Keratinocyte (primary cell): ENCODE data around the gene SPPL3. TPM values are rescaled to one million over a fixed set of nuclear protein-coding genes. Genes with fewer than 3 reads are reported as not detected.

Source experiments
- DNase-seq: peaks from one replicate; pipeline ENCODE4 v3.0.0-alpha.2; 2011; ENCODE audit warnings: low read depth, missing footprints, low spot score
- FAIRE-seq: peaks from 2 replicates; lab custom pipeline; 2011; peaks lifted over from hg19 to GRCh38; lab: Jason Lieb, UNC
- H2AFZ ChIP-seq: 2 replicates; pipeline ENCODE4 v1.6.0; 2012; ENCODE audit warnings: low read length, control low read depth, inconsistent platforms; ENCODE audit not compliant: control insufficient read depth
- H3K27ac ChIP-seq: 2 replicates; pipeline ENCODE4 v1.5.1; 2011; ENCODE audit warnings: low read length; ENCODE audit not compliant: control insufficient read depth, insufficient read depth
- H3K27me3 ChIP-seq: 3 replicates; pipeline ENCODE4 v1.6.0; 2011; ENCODE audit warnings: low read length; ENCODE audit not compliant: control insufficient read depth, insufficient read depth; ENCODE audit errors: extremely low read depth
- H3K36me3 ChIP-seq, 2 experiments: 2 replicates in 1 of 2; 3 replicates in 1 of 2; pipeline ENCODE4 v1.5.1; 2011; ENCODE audit warnings: low read length in 2 of 2, mild to moderate bottlenecking in 1 of 2; ENCODE audit not compliant: control insufficient read depth in 2 of 2, insufficient read depth in 2 of 2; ENCODE audit errors: extremely low read depth in 1 of 2
- H3K4me1 ChIP-seq: 3 replicates; pipeline ENCODE4 v1.5.1; 2011; ENCODE audit warnings: low read length; ENCODE audit not compliant: control insufficient read depth, insufficient read depth; ENCODE audit errors: extremely low read depth
- H3K4me2 ChIP-seq: 3 replicates; pipeline ENCODE4 v1.6.0; 2011; ENCODE audit warnings: low read depth, low read length; ENCODE audit not compliant: control insufficient read depth, insufficient read depth; ENCODE audit errors: extremely low read depth
- H3K4me3 ChIP-seq, 3 experiments: fragments of 200-600 bp in 1 of 3; sonication (generic) in 1 of 3; 2 replicates in 2 of 3; 3 replicates in 1 of 3; pipeline ENCODE4 v1.5.1; 2011 to 2016; ENCODE audit warnings: low read length in 3 of 3, mild to moderate bottlenecking in 3 of 3, control low read depth in 2 of 3, inconsistent platforms in 1 of 3, low read depth in 1 of 3, mixed read lengths in 1 of 3, mixed run types in 1 of 3, moderate library complexity in 1 of 3; ENCODE audit not compliant: control insufficient read depth in 2 of 3, insufficient read depth in 2 of 3; ENCODE audit errors: extremely low read depth in 1 of 3
- H3K79me2 ChIP-seq: 2 replicates; pipeline ENCODE4 v1.6.0; 2012; ENCODE audit warnings: low read length; ENCODE audit not compliant: control insufficient read depth, insufficient read depth
- H3K9ac ChIP-seq: 3 replicates; pipeline ENCODE4 v1.6.0; 2011; ENCODE audit warnings: low read length; ENCODE audit not compliant: control insufficient read depth, insufficient read depth; ENCODE audit errors: extremely low read depth
- H3K9me1 ChIP-seq: 3 replicates; pipeline ENCODE4 v1.6.0; 2011; ENCODE audit warnings: low read length; ENCODE audit not compliant: control insufficient read depth, insufficient read depth; ENCODE audit errors: extremely low read depth
- H3K9me3 ChIP-seq: 2 replicates; pipeline ENCODE4 v1.5.1; 2012; ENCODE audit warnings: low read depth, low read length; ENCODE audit not compliant: control insufficient read depth
- H4K20me1 ChIP-seq: 3 replicates; pipeline ENCODE4 v1.6.0; 2011; ENCODE audit warnings: low read length; ENCODE audit not compliant: control insufficient read depth, insufficient read depth; ENCODE audit errors: extremely low read depth
- CTCF ChIP-seq, 3 experiments: IDR thresholded peaks in 1 of 3; conservative IDR thresholded peaks in 1 of 3; optimal IDR thresholded peaks in 1 of 3; 2 replicates in 2 of 3; 3 replicates in 1 of 3; pipeline versions ENCODE3 to v1.5.1; 2011; ENCODE audit warnings: low read length in 3 of 3, mild to moderate bottlenecking in 3 of 3, moderate library complexity in 2 of 3, control low read depth in 1 of 3, inconsistent platforms in 1 of 3; ENCODE audit not compliant: insufficient read depth in 2 of 3; ENCODE audit errors: extremely low read depth in 1 of 3
- EZH2 ChIP-seq: IDR thresholded peaks from one replicate; pipeline ENCODE4 v1.6.1; 2012; ENCODE audit warnings: inconsistent platforms, mild to moderate bottlenecking, low read length, moderate library complexity
- dilution Hi-C: fragments of 300-500 bp; cut with MboI; formaldehyde crosslinking; loops from one replicate; pipeline ENCODE4 v1.7.0; 2020; ENCODE audit warnings: low sequenced_read_pairs; ENCODE audit not compliant: extremely low pct_ligation_motif_present
- polyA plus RNA-seq, 5 experiments: library from polyadenylated mRNA; depleted of rRNA in 3 of 5; stranded (reverse) in 3 of 5; stranded (forward) in 1 of 5; unstranded in 1 of 5; fragments of >200 nt; gene quantifications; 1 replicate in 1 of 5; 2 replicates in 3 of 5; 3 replicates in 1 of 5; pipeline versions ENCODE4 v1.2.1 to v1.2.3, GENCODE V29; 2011 to 2012; ENCODE audit warnings: missing spikeins in 2 of 5, low read depth in 1 of 5, low replicate concordance in 1 of 5

The SPPL3 gene
- polyA plus RNA-seq, 1 donor (not counting 4 experiments of a cell fraction or from before 2014, with no cell fraction given), result 28.3 TPM

- H4K20me1 ChIP-seq, result no peaks in the 10 kb centered on the region
- dilution Hi-C loops, result no loop called here
- H3K4me3 ChIP-seq, result no peak overlapping the region
- H3K9me1 ChIP-seq, result no peaks in the 10 kb centered on the region
- H3K36me3 ChIP-seq, result no peaks in the 10 kb centered on the region
- no peaks in the 10 kb centered on the region for H3K9me3 ChIP-seq
- H3K9ac ChIP-seq, result no peak overlapping the region
- H3K27me3 ChIP-seq, result no peaks in the 10 kb centered on the region
- TF ChIP-seq EZH2, result no peak
- no peak for TF ChIP-seq CTCF (optimal IDR thresholded peaks at IDR 0.05 in 1 of 3, IDR thresholded peaks at IDR 0.05 in 1 of 3, conservative IDR thresholded peaks at IDR 0.05 in 1 of 3; ENCODE audit: extremely low read depth in 1 of 3, insufficient read depth in 2 of 3, low read length in 3 of 3)
- no peak overlapping the region for H3K27ac ChIP-seq
- H3K79me2 ChIP-seq, result peaks cover 34% of the 10 kb centered on the region
- H3K4me2 ChIP-seq, result no peak overlapping the region
- peaks cover 17% of the 10 kb centered on the region for H3K4me1 ChIP-seq
- FAIRE-seq (no peak), DNase-seq (no peak)
- H2AFZ ChIP-seq, result no peak overlapping the region
Observed at GRCh38 chr12:120831648-120832267, 72.4 kb downstream of the SPPL3 start.

- dilution Hi-C loops, result no loop called here
- TF ChIP-seq CTCF (optimal IDR thresholded peaks at IDR 0.05 in 1 of 3, IDR thresholded peaks at IDR 0.05 in 1 of 3, conservative IDR thresholded peaks at IDR 0.05 in 1 of 3; ENCODE audit: extremely low read depth in 1 of 3, insufficient read depth in 2 of 3, low read length in 3 of 3) (no peak), EZH2 (no peak)
- FAIRE-seq (no peak), DNase-seq (no peak)
- H3K4me1 ChIP-seq, result peaks cover 13% of the 10 kb centered on the region
- peaks cover 29% of the 10 kb centered on the region for H3K79me2 ChIP-seq
- H3K27me3 ChIP-seq, result no peaks in the 10 kb centered on the region
- H3K27ac ChIP-seq, result no peak overlapping the region
- no peak overlapping the region for H2AFZ ChIP-seq
- no peak overlapping the region for H3K9ac ChIP-seq
- H3K36me3 ChIP-seq, result no peaks in the 10 kb centered on the region
- no peaks in the 10 kb centered on the region for H4K20me1 ChIP-seq
- no peak overlapping the region for H3K4me3 ChIP-seq
- no peaks in the 10 kb centered on the region for H3K9me3 ChIP-seq
- H3K9me1 ChIP-seq, result peaks cover 3% of the 10 kb centered on the region
- no peak overlapping the region for H3K4me2 ChIP-seq
Observed at GRCh38 chr12:120830966-120831365, 73.2 kb downstream of the SPPL3 start.
